HG03108 (cell line): Measurements from ENCODE around the gene UBR2.
"Not testable (repeated sequence)": the region's sequence is repeated elsewhere in the genome, so short reads cannot be mapped to it uniquely, and the experiment has no call there.

Source experiments
- ATAC-seq: cut with Tn5 transposase; IDR thresholded peaks from one replicate; pipeline ENCODE4 v1.9.1; 2021; ENCODE audit warnings: moderate library complexity; ENCODE audit not compliant: unreplicated experiment

UBR2 gene

GRCh38 chr6:42690151-42690702 is 126.4 kb downstream of the UBR2 start:
- ATAC-seq = no peak

GRCh38 chr6:42690872-42691271 is 127.0 kb downstream of the UBR2 start:
- no peak for ATAC-seq

- no peak for ATAC-seq
Observed at GRCh38 chr6:42692137-42692911, 128.5 kb downstream of the UBR2 start.

- ATAC-seq = no peak
Observed at GRCh38 chr6:42693725-42694323, 130.0 kb downstream of the UBR2 start.

GRCh38 chr6:42694586-42694985 is 130.8 kb downstream of the UBR2 start:
- ATAC-seq = no peak

- ATAC-seq = no peak
Observed at GRCh38 chr6:42696526-42697267, 132.9 kb downstream of the UBR2 start.

- ATAC-seq = no peak
Observed at GRCh38 chr6:42697268-42697655, 133.4 kb downstream of the UBR2 start.

- no peak for ATAC-seq
Observed at GRCh38 chr6:42698217-42698616, 134.4 kb downstream of the UBR2 start.

- ATAC-seq = no peak
Observed at GRCh38 chr6:42702200-42702599, 138.4 kb downstream of the UBR2 start.

- not testable (repeated sequence) for ATAC-seq
Observed at GRCh38 chr6:42702786-42703185, 139.0 kb downstream of the UBR2 start.

- ATAC-seq = no peak
Observed at GRCh38 chr6:42704251-42704936, 140.6 kb downstream of the UBR2 start.

GRCh38 chr6:42704937-42705374 is 141.1 kb downstream of the UBR2 start:
- ATAC-seq = no peak

GRCh38 chr6:42707595-42707994 is 143.8 kb downstream of the UBR2 start:
- ATAC-seq = no peak

GRCh38 chr6:42708096-42708495 is 144.3 kb downstream of the UBR2 start:
- ATAC-seq = no peak

GRCh38 chr6:42709871-42710270 is 146.0 kb downstream of the UBR2 start:
- no peak for ATAC-seq

GRCh38 chr6:42710316-42710715 is 146.5 kb downstream of the UBR2 start:
- no peak for ATAC-seq

- no peak for ATAC-seq
Observed at GRCh38 chr6:42711930-42712329, 148.1 kb downstream of the UBR2 start.

- ATAC-seq = no peak
Observed at GRCh38 chr6:42714098-42714761, 150.4 kb downstream of the UBR2 start.

- no peak for ATAC-seq
Observed at GRCh38 chr6:42715871-42716270, 152.0 kb downstream of the UBR2 start.

- no peak for ATAC-seq
Observed at GRCh38 chr6:42720739-42721138, 156.9 kb downstream of the UBR2 start.
